ENCODE results near the gene S100A14.

Gene S100A14

GRCh38 chr1:153631047-153632022 lies 15.2 kb upstream of the S100A14 start:
- Histone ChIP-seq H3K4me3 (no peak overlapping the region), H3K27ac (peak overlapping the region in 1 of 2 donors; percentile 25)
- DNase-seq (ENCODE audit: low spot score), result no peak
- TF ChIP-seq CTCF (IDR thresholded peaks at IDR 0.05), result no peak

- DNase-seq (ENCODE audit: low spot score), result no peak
- Histone ChIP-seq H3K27ac (peak overlapping the region; percentile 66 to 96), H3K4me3 (no peak overlapping the region)
- TF ChIP-seq CTCF (IDR thresholded peaks at IDR 0.05), result no peak
Measured at GRCh38 chr1:153630384-153630783, 14.3 kb upstream of the S100A14 start.

DNA sequence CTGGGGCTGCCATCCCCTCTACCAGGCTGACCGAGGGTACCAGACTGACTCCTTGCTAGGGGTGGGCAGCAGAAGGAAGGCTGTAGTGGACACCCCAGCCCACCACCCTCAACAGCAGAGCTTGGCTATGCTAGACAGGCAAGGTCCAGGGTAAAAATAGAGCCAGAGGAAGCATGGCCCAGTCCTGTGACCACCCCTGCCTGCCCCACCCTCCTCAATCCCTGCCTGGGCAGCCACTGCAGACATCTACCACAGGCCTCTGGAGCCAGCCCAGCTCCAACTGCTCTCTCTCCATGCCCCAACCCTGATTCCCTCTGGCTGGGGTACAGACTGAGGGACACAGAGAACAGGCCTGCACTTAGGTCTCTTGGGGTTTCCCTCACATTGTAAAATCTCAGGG lies 13.8 kb upstream of the S100A14 start:
- DNase-seq (ENCODE audit: low spot score), result no peak
- Histone ChIP-seq H3K4me3 (no peak overlapping the region), H3K27ac (peak overlapping the region; percentile 66 to 96)
- TF ChIP-seq CTCF (IDR thresholded peaks at IDR 0.05), result no peak

- no peak for TF ChIP-seq CTCF (IDR thresholded peaks at IDR 0.05)
- no peak for DNase-seq (ENCODE audit: low spot score)
Measured at GRCh38 chr1:153629343-153629665, 13.2 kb upstream of the S100A14 start.

DNA sequence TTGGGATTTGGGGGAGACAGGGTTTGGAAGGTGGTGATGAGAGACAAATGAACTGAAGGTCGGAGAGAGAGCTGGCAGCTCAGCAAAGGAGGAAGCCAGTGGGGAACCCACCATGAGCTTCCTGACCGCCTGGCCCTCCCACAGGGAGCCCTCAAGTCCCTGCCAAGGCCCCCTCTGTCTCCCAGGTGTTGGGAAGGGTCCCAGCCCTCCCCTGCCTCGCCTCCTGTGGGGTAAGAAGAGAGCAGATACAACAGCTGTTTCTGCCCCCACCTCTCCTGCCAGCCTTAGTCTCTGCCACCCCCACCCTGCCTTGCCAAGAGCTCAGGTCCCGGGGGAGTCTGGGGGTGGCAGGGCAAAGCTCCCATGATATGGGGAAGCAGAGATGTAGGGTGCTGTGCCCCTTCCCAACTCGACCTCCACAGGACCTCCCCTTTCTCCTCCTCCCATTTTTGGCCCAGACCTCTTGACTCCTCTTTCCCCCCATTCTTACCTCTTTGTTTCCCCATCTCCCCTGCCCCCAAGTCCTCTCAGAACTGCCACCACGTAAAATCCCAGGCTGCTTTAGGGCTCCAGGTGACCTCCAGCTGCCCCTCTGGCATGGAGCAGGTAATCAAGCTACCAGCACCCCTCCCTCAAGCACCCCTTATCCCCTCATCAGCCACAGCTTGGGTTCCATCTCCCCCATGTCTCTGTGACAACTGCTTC lies 12.7 kb upstream of the S100A14 start:
- no peak for DNase-seq (ENCODE audit: low spot score)
- H3K27ac ChIP-seq, result peak overlapping the region; percentile 66 to 96
- no peak for TF ChIP-seq CTCF (IDR thresholded peaks at IDR 0.05)
- no peak overlapping the region for H3K4me3 ChIP-seq

More at GRCh38 chr1:153629343-153629665, 13.2 kb upstream of the S100A14 start:
- no peak overlapping the region for H3K4me3 ChIP-seq
- peak overlapping the region; percentile 66 to 96 for H3K27ac ChIP-seq

DNA sequence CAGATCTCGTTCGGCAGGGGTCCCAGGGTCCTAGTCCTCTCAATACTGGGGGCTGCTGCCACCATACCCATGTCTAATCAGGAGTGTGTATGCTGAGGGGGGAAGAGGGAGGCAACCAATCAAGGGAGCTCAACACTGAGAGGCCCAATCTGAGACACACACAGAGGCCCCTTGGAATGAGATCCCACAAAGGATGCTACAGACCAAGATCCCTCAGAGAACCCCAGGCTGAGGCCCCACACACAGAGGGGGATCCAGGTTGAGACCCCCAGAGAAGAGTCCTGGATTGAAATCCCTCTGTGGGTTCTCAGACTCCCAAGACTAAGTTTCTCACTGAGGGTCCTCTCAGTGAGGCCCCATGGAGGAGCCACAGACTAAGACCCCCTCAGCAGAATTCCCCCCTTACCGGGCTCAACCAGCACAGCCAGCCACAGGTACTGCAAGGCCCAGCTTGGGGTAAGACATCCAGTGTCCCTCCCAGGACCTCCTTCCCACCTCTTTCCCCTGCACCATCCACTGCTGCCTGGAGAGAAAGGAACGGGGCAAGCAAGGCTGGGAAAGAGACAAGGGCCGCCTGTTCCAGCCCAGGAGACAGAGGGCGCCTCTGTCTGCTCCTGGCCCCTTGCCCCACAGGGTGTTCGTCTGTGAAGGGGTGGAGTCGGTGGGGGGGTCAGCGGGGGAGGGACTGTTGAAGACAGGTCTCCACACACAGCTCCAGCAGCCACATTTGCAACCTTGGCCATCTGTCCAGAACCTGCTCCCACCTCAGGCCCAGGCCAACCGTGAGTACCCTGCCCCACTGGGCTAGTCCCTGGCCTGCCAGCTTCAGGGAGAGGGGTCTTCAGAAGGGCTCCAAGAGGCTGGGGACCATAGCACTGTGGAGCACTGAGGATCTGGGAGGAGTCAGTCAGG lies 11.8 kb upstream of the S100A14 start, which contains the start of gene S100A1:
Gene S100A1 (plus strand): TSS at position 720 of the 912 bp plus-strand sequence. CDS start 2,088 bp downstream, outside the sequence.
- no peak for TF ChIP-seq CTCF (IDR thresholded peaks at IDR 0.05)
- peak within 1 kb of the TSS; percentile 81 for H3K4me3 ChIP-seq
- DNase-seq (ENCODE audit: low spot score), result no peak
- peak within 1 kb of the TSS; percentile 88 to 96 for H3K27ac ChIP-seq

All from coronary artery (tissue), 2 donors.